Upper lobe of left lung (tissue), 4 donors: Measurements from ENCODE around the gene OAT.

ENCODE experiments used
- POLR2A ChIP-seq, 4 donors: fragments of 450-650 bp; IDR thresholded peaks; one replicate each; pipeline ENCODE4 v1.5.1; 2016 to 2017; ENCODE audit warnings: antibody characterized with exemption in 4 of 4, mild to moderate bottlenecking in 2 of 4
- POLR2AphosphoS5 ChIP-seq, 2 donors: sonication (generic); formaldehyde crosslinking; IDR thresholded peaks; one replicate each; pipeline ENCODE4 v1.5.1; 2017; ENCODE audit warnings: antibody characterized with exemption in 2 of 2
- TF ChIP-seq, protein P1 (sequence below), 6 experiments: fragments of 450-650 bp in 4 of 6; fragments of 200-600 bp in 2 of 6; sonication (generic) in 2 of 6; IDR thresholded peaks; one replicate each; pipeline ENCODE4 v1.5.1; 2016 to 2019; ENCODE audit warnings: antibody characterized with exemption in 6 of 6

DNA sequence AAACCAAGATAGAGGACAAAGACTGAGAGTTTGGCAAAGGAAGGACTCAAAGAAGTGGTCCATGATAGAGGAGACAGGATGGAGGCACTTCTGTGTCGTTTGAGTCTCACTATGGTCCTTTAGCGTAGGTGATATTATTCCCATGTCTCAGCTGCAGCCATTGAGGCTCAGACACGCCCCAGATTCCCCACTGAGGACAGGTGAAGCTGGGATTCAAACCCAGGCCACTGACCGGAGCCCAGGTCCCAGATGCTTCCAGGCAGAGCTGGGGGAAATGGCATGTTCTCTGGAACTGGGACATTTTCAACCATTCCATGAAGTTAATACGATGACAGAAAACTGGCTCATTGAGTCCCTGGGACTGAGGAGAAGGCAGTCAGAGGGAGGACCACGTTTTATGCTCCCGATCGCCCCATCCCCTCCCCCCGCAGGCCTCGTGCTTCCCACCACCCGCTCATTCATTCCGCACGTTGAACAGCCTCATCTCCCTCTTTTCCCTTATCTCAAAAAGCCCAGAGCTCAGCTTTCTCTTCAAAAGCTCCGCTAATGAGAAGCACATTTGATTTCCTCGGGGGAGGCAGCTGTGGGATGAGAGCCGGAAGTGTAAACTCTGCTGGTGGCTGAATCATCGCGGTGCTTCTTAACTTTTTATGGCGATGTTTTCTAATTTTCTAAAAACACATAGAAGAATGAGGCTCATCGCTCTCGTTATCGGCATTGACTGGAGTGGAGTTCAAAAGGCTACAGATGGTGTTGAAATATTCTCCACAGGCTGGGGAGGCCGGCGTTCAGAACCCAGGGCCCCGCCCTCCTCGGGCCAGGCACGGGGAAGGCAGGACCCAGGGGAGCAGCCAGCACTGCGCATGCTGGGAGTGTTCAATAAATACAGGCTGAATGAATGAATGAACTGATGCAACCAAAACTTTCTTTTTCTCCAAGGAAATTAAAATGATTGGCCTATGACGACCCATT lies 64.0 kb downstream of the OAT start:
- TF ChIP-seq, protein P1, sequence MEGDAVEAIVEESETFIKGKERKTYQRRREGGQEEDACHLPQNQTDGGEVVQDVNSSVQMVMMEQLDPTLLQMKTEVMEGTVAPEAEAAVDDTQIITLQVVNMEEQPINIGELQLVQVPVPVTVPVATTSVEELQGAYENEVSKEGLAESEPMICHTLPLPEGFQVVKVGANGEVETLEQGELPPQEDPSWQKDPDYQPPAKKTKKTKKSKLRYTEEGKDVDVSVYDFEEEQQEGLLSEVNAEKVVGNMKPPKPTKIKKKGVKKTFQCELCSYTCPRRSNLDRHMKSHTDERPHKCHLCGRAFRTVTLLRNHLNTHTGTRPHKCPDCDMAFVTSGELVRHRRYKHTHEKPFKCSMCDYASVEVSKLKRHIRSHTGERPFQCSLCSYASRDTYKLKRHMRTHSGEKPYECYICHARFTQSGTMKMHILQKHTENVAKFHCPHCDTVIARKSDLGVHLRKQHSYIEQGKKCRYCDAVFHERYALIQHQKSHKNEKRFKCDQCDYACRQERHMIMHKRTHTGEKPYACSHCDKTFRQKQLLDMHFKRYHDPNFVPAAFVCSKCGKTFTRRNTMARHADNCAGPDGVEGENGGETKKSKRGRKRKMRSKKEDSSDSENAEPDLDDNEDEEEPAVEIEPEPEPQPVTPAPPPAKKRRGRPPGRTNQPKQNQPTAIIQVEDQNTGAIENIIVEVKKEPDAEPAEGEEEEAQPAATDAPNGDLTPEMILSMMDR (IDR thresholded peaks at IDR 0.05) = no peak
- TF ChIP-seq POLR2AphosphoS5 (IDR thresholded peaks at IDR 0.05) = no peak
- no peak for TF ChIP-seq POLR2A (IDR thresholded peaks at IDR 0.05)
